SH-SY5Y (cell line): ENCODE data around the gene SLC29A1.

Experiments
- GATA2 ChIP-seq: IDR thresholded peaks from 2 replicates; pipeline ENCODE4 v1.6.1; 2011; ENCODE audit warnings: mild to moderate bottlenecking, low read depth, low read length
- GATA3 ChIP-seq: IDR thresholded peaks from 2 replicates; pipeline ENCODE4 v1.6.1; 2011; ENCODE audit warnings: low read depth, mild to moderate bottlenecking, low read length, moderate library complexity

- no peak for TF ChIP-seq GATA2
- TF ChIP-seq GATA3, result no peak
Observed at GRCh38 chr6:44176762-44177509, 46.5 kb upstream of the SLC29A1 start.
